SK-N-SH (cell line): ENCODE data around the gene FCMR.

ENCODE experiments used
- MAX ChIP-seq: IDR thresholded peaks from 2 replicates; pipeline ENCODE4 v1.4.0; 2012; ENCODE audit warnings: low read depth
- PBX3 ChIP-seq: IDR thresholded peaks from 2 replicates; pipeline ENCODE4; 2012
- RAD21 ChIP-seq: IDR thresholded peaks from 2 replicates; pipeline ENCODE4 v1.6.1; 2012; ENCODE audit warnings: mild to moderate bottlenecking, low read length
- RCOR1 ChIP-seq: fragments of 150-350 bp; IDR thresholded peaks from 2 replicates; pipeline ENCODE4 v1.6.1; 2017; ENCODE audit warnings: antibody characterized with exemption, low read length
- TF ChIP-seq, protein P1 (sequence below): fragments of 200-600 bp; sonication (generic); IDR thresholded peaks from 2 replicates; pipeline ENCODE4 v1.6.1; 2017; ENCODE audit warnings: antibody characterized with exemption, mild to moderate bottlenecking, moderate library complexity

DNA sequence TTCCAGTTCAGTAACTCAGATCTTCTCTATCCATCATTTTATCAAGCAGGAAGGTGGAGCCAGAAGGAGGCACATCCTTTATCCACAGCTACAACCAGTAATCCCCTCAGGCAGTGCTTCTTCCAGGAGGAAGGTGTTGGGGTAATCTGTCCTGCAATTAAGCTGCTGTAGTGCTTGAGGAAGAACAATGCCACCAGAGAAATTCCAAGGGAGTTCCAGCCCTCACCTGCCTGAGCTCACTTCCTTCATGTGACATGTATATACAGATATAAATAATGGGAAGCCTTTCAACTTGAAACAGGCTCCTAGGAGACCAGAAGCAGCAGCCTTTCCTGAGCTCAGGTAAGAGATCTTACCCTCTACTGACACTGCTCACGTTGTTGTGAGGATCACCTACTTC lies 58.5 kb downstream of the FCMR start:
- TF ChIP-seq PBX3: no peak
- TF ChIP-seq, protein P1, sequence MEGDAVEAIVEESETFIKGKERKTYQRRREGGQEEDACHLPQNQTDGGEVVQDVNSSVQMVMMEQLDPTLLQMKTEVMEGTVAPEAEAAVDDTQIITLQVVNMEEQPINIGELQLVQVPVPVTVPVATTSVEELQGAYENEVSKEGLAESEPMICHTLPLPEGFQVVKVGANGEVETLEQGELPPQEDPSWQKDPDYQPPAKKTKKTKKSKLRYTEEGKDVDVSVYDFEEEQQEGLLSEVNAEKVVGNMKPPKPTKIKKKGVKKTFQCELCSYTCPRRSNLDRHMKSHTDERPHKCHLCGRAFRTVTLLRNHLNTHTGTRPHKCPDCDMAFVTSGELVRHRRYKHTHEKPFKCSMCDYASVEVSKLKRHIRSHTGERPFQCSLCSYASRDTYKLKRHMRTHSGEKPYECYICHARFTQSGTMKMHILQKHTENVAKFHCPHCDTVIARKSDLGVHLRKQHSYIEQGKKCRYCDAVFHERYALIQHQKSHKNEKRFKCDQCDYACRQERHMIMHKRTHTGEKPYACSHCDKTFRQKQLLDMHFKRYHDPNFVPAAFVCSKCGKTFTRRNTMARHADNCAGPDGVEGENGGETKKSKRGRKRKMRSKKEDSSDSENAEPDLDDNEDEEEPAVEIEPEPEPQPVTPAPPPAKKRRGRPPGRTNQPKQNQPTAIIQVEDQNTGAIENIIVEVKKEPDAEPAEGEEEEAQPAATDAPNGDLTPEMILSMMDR: no peak
- TF ChIP-seq RAD21: no peak
- no peak for TF ChIP-seq RCOR1
- no peak for TF ChIP-seq MAX
